Testis (tissue), 2 donors: ENCODE data around the gene ZDHHC24.

Experiments
- POLR2A ChIP-seq: fragments of 450-650 bp; IDR thresholded peaks from one replicate; pipeline ENCODE4 v1.6.1; 2017; ENCODE audit warnings: antibody characterized with exemption, mild to moderate bottlenecking, moderate library complexity
- TF ChIP-seq, protein P1 (sequence below), 3 experiments: fragments of 450-650 bp in 2 of 3; fragments of 200-600 bp in 1 of 3; sonication (generic) in 1 of 3; IDR thresholded peaks; one replicate each; pipeline ENCODE4 v1.5.1; 2016 to 2019; ENCODE audit warnings: antibody characterized with exemption in 3 of 3, mild to moderate bottlenecking in 2 of 3, moderate library complexity in 1 of 3

DNA sequence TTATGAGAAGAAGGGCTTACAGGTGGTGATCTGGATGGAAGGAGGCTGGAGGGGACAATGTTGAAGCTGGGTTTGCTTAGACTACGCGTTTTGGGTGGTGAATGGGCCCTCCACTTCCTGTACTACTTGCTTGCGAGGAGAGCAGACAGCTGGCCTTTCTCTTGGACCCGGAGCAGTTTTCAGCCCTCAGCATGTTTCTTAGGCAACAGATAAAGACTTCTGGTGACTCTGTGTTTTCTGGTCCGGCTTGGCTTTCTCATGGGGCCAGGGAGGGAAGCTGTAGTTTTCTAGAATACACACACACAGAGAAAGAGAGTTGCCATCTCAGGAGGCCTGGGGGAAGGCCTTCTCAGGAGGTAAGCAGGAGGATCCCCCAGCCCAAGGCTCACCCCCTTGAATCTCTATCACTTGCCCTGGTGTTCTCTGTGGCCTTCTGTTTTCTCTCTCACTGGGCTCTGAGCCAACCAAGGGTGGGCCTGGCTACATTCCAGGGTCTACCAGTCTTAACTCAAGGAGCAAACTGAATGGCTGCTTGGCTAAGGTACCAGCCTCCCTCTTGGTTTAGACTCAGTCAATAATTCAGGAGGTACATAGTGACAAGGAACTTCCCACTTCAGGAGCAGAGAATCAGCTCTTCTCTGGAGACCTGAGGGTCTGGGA is 49.5 kb upstream of the ZDHHC24 start:
- no peak for TF ChIP-seq POLR2A
- TF ChIP-seq, protein P1, sequence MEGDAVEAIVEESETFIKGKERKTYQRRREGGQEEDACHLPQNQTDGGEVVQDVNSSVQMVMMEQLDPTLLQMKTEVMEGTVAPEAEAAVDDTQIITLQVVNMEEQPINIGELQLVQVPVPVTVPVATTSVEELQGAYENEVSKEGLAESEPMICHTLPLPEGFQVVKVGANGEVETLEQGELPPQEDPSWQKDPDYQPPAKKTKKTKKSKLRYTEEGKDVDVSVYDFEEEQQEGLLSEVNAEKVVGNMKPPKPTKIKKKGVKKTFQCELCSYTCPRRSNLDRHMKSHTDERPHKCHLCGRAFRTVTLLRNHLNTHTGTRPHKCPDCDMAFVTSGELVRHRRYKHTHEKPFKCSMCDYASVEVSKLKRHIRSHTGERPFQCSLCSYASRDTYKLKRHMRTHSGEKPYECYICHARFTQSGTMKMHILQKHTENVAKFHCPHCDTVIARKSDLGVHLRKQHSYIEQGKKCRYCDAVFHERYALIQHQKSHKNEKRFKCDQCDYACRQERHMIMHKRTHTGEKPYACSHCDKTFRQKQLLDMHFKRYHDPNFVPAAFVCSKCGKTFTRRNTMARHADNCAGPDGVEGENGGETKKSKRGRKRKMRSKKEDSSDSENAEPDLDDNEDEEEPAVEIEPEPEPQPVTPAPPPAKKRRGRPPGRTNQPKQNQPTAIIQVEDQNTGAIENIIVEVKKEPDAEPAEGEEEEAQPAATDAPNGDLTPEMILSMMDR (IDR thresholded peaks at IDR 0.05): no peak
